ENCODE measurements around the gene DNAH14. TPM values are rescaled to one million over a fixed set of nuclear protein-coding genes. Genes with fewer than 3 reads are reported as not detected.
A peak's percentile ranks its signal among the peaks of the same experiment; 100 is the strongest.

The DNAH14 gene
- total and polyA plus RNA-seq, 2 of the 13 experiments (the other 11 are each of a cell fraction or from before 2014, with no cell fraction given): 4.5 to 27.5 TPM

DNA sequence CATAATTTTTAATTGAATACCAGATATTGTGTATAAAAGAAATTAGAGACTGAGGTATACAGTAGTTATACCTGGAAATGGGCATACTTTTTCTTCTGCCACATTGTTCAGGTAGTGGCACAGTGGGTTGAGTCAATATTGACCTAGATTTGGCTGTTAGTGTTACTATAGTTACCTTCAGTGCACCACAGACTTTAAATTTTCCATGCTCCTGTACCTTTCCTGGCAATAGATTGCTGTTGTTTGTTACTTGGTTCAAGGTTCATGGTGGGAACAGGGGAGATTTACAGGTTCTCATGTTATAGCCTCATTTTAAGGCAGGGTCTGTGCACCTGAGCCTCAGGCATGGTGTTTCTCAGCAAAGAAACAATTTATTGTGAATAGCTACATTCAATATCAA, 279.7 kb downstream of the DNAH14 start (continued):
- TF ChIP-seq, protein P1, sequence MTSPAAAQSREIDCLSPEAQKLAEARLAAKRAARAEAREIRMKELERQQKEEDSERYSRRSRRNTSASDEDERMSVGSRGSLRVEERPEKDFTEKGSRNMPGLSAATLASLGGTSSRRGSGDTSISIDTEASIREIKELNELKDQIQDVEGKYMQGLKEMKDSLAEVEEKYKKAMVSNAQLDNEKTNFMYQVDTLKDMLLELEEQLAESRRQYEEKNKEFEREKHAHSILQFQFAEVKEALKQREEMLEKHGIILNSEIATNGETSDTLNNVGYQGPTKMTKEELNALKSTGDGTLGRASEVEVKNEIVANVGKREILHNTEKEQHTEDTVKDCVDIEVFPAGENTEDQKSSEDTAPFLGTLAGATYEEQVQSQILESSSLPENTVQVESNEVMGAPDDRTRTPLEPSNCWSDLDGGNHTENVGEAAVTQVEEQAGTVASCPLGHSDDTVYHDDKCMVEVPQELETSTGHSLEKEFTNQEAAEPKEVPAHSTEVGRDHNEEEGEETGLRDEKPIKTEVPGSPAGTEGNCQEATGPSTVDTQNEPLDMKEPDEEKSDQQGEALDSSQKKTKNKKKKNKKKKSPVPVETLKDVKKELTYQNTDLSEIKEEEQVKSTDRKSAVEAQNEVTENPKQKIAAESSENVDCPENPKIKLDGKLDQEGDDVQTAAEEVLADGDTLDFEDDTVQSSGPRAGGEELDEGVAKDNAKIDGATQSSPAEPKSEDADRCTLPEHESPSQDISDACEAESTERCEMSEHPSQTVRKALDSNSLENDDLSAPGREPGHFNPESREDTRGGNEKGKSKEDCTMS (CRISPR knock-in tag; conservative IDR thresholded peaks at IDR 0.05): no peak
- no peak for TF ChIP-seq CENPX (CRISPR knock-in tag; IDR thresholded peaks at IDR 0.05)
- no peak for TF ChIP-seq SATB2 (CRISPR knock-in tag; IDR thresholded peaks at IDR 0.05)
- TF ChIP-seq SYNCRIP (IDR thresholded peaks at IDR 0.05; ENCODE audit: insufficient read depth, low read depth, low read length): no peak
- no peak for TF ChIP-seq SMARCE1 (IDR thresholded peaks at IDR 0.05; ENCODE audit: borderline replicate concordance)
- TF ChIP-seq ESRRA (CRISPR knock-in tag; IDR thresholded peaks at IDR 0.05; ENCODE audit: low read depth): no peak
- TF ChIP-seq, protein P2, sequence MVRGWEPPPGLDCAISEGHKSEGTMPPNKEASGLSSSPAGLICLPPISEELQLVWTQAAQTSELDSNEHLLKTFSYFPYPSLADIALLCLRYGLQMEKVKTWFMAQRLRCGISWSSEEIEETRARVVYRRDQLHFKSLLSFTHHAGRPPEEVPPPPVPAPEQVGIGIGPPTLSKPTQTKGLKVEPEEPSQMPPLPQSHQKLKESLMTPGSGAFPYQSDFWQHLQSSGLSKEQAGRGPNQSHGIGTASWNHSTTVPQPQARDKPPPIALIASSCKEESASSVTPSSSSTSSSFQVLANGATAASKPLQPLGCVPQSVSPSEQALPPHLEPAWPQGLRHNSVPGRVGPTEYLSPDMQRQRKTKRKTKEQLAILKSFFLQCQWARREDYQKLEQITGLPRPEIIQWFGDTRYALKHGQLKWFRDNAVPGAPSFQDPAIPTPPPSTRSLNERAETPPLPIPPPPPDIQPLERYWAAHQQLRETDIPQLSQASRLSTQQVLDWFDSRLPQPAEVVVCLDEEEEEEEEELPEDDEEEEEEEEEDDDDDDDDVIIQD (CRISPR knock-in tag; IDR thresholded peaks at IDR 0.05; ENCODE audit: low read depth): 0 out of 2 replicates have a peak, but pooled peaks have one; percentile 51
- TF ChIP-seq JUNB (CRISPR knock-in tag; IDR thresholded peaks at IDR 0.05; ENCODE audit: borderline replicate concordance): no peak
- no peak for TF ChIP-seq TAF1 (CRISPR knock-in tag; IDR thresholded peaks at IDR 0.05)
- TF ChIP-seq, protein P3, sequence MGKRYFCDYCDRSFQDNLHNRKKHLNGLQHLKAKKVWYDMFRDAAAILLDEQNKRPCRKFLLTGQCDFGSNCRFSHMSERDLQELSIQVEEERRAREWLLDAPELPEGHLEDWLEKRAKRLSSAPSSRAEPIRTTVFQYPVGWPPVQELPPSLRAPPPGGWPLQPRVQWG (CRISPR knock-in tag; IDR thresholded peaks at IDR 0.05; ENCODE audit: borderline replicate concordance, low read depth): no peak
- TF ChIP-seq SMC3 (IDR thresholded peaks at IDR 0.05; ENCODE audit: low read length): no peak
- no peak for TF ChIP-seq ZBTB7A (CRISPR knock-in tag; IDR thresholded peaks at IDR 0.05)
- no peak for TF ChIP-seq ZNF550 (CRISPR knock-in tag; IDR thresholded peaks at IDR 0.05; ENCODE audit: borderline replicate concordance)
- peak; percentile 72 for TF ChIP-seq MIXL1 (CRISPR knock-in tag; IDR thresholded peaks at IDR 0.05)
- TF ChIP-seq TMF1 (CRISPR knock-in tag; IDR thresholded peaks at IDR 0.05; ENCODE audit: low read depth): no peak
- TF ChIP-seq HNRNPH1 (optimal IDR thresholded peaks at IDR 0.05; ENCODE audit: low read depth, low read length): no peak
- peak; percentile 26 for TF ChIP-seq TBL1XR1 (IDR thresholded peaks at IDR 0.05; ENCODE audit: borderline replicate concordance, low read length, partially characterized antibody)
- no peak for TF ChIP-seq TRIM24 (CRISPR knock-in tag; IDR thresholded peaks at IDR 0.05)
- TF ChIP-seq ZNF557 (CRISPR knock-in tag; IDR thresholded peaks at IDR 0.05): no peak
- no peak for TF ChIP-seq ZNF20 (CRISPR knock-in tag; IDR thresholded peaks at IDR 0.05)
- no peak for TF ChIP-seq NR1H2 (CRISPR knock-in tag; IDR thresholded peaks at IDR 0.05; ENCODE audit: borderline replicate concordance, low read depth)
- TF ChIP-seq, protein P4, sequence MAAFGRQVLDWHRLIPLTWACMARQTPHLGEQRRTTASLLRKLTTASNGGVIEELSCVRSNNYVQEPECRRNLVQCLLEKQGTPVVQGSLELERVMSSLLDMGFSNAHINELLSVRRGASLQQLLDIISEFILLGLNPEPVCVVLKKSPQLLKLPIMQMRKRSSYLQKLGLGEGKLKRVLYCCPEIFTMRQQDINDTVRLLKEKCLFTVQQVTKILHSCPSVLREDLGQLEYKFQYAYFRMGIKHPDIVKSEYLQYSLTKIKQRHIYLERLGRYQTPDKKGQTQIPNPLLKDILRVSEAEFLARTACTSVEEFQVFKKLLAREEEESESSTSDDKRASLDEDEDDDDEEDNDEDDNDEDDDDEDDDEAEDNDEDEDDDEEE (CRISPR knock-in tag; IDR thresholded peaks at IDR 0.05): no peak
- no peak for TF ChIP-seq PAX8 (CRISPR knock-in tag; IDR thresholded peaks at IDR 0.05; ENCODE audit: borderline replicate concordance)
- TF ChIP-seq, protein P5, sequence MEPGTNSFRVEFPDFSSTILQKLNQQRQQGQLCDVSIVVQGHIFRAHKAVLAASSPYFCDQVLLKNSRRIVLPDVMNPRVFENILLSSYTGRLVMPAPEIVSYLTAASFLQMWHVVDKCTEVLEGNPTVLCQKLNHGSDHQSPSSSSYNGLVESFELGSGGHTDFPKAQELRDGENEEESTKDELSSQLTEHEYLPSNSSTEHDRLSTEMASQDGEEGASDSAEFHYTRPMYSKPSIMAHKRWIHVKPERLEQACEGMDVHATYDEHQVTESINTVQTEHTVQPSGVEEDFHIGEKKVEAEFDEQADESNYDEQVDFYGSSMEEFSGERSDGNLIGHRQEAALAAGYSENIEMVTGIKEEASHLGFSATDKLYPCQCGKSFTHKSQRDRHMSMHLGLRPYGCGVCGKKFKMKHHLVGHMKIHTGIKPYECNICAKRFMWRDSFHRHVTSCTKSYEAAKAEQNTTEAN (CRISPR knock-in tag; conservative IDR thresholded peaks at IDR 0.05): 0 out of 2 replicates have a peak, but pooled peaks have one; percentile 17
- no peak for TF ChIP-seq ZC3H4 (CRISPR knock-in tag; IDR thresholded peaks at IDR 0.05; ENCODE audit: borderline replicate concordance)
